ENCODE data around the gene ZIM2.

Gene ZIM2

DNA sequence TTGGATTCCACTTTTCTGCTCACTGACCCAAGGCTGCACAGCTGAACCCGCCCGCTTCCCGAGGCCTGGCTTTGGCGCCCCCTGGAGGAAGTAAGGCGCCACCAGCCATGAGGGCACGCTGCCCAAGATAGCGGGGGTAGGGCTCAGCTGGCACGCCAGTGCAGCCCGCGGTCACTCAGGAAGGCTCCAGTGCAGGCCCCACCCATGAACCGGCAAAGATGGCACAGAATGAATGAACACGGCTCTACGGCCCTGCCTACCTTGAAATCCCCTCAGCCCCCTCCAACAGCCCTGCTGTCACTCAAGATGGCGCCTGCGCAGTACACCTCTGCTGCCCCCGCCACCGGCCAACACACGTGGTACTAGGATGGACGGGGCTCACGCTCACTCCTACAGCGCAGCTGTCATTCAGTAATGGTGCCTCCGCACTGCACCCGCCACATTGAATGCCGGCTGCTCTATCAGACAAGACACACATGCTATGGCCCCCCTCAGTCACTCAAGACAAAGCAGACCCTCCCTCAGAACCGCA, 3.0 kb downstream of the ZIM2 start:
- Histone ChIP-seq H3K27me3 (ENCODE audit: insufficient read depth, low read depth, severe bottlenecking) (no peaks in the 10 kb centered on the region), H3K4me3 (ENCODE audit: low read depth, low read length) (peak overlapping the region; percentile 63), H3K27ac (peak overlapping the region; percentile 65), H3K36me3 (no peaks in the 10 kb centered on the region; the same call in 1 of the 2 replicates), H3K9me3 (ENCODE audit: severe bottlenecking) (peaks cover 9% of the 10 kb centered on the region)
- TF ChIP-seq CTCF (IDR thresholded peaks at IDR 0.05; ENCODE audit: low read depth, low read length) = peak; percentile 74
- peak; percentile 78 for DNase-seq

GRCh38 chr19:56837004-56837403, 3.5 kb downstream of the ZIM2 start:
- Histone ChIP-seq H3K27me3 (ENCODE audit: insufficient read depth, low read depth, severe bottlenecking) (no peaks in the 10 kb centered on the region), H3K36me3 (no peaks in the 10 kb centered on the region; the same call in 1 of the 2 replicates), H3K9me3 (ENCODE audit: severe bottlenecking) (peaks cover 9% of the 10 kb centered on the region), H3K27ac (peak overlapping the region; percentile 65; the same call in 1 of the 2 replicates), H3K4me3 (ENCODE audit: low read depth, low read length) (peak overlapping the region; percentile 63)
- peak; percentile 47 for DNase-seq
- TF ChIP-seq CTCF (IDR thresholded peaks at IDR 0.05; ENCODE audit: low read depth, low read length) = peak; percentile 30; the same call in 1 of the 2 replicates

DNA sequence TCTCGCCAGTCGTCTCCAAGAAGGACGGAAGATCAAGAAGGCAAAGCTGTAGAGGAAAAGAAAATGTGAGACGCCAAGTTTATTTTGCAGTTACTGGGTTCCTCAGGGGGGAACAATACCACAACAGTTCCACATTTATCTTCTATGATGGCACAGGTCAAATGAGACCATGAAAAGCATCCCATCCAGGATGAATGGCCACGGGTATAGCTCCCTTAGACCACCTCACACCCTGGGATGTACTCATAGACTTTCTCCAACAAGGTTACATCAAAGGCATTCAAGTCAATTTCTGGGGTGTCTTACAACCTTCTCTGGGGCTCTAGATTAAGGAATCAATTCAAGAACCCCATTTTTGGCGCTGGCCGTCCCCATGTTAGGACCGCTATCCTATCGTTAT, 4.5 kb downstream of the ZIM2 start:
- TF ChIP-seq CTCF (IDR thresholded peaks at IDR 0.05; ENCODE audit: low read depth, low read length) = no peak
- Histone ChIP-seq H3K36me3 (no peaks in the 10 kb centered on the region; the same call in 1 of the 2 replicates), H3K9me3 (ENCODE audit: severe bottlenecking) (peaks cover 9% of the 10 kb centered on the region), H3K27ac (no peak overlapping the region), H3K27me3 (ENCODE audit: insufficient read depth, low read depth, severe bottlenecking) (no peaks in the 10 kb centered on the region), H3K4me3 (ENCODE audit: low read depth, low read length) (no peak overlapping the region)
- DNase-seq = no peak

- Histone ChIP-seq H3K27me3 (ENCODE audit: insufficient read depth, low read depth, severe bottlenecking) (no peaks in the 10 kb centered on the region), H3K36me3 (no peaks in the 10 kb centered on the region; the same call in 1 of the 2 replicates), H3K4me3 (ENCODE audit: low read depth, low read length) (no peak overlapping the region), H3K27ac (peak overlapping the region; percentile 31; the same call in 1 of the 2 replicates), H3K9me3 (ENCODE audit: severe bottlenecking) (peaks cover 9% of the 10 kb centered on the region)
- DNase-seq = no peak
- no peak for TF ChIP-seq CTCF (IDR thresholded peaks at IDR 0.05; ENCODE audit: low read depth, low read length)
These were observed 5.1 kb downstream of the ZIM2 start for GRCh38 chr19:56835401-56835800.

DNA sequence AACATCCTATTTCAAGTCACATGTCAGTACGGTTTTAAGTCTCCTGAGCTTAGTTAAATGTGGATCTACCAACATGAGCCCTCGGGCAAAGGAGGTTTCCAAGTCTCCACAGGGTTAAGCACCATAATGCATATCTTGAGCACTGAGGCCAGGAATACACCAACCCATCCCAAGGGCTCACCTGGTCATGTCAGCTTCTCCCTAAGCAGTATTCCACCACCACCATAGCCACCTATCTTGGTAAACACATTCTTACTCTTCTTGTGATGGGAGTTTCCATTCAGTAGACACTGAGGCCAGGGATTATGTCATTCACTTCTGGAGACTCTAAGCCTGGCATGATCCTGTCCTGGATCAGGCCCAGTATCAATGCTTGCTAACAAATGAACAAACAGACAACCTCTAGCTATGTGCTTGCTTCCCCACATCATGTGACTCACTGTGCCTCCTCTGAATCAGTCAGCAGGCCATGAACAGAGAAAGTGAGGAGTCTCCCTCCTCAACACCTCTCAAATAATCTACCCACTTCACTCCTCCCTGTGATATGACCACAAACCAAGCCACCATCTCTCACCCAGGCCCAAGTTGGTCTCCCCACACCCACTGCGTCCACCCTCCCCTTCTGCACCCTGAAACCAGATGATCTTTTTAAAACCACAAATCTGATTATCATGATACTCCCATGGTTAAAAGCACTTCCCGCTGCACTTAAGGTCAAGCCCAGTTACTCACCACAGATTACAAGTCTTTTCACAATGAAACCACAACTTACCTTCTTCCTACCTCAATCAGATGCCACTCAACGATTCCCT, 5.8 kb downstream of the ZIM2 start:
- no peak for TF ChIP-seq CTCF (IDR thresholded peaks at IDR 0.05; ENCODE audit: low read depth, low read length)
- Histone ChIP-seq H3K27me3 (ENCODE audit: insufficient read depth, low read depth, severe bottlenecking) (no peaks in the 10 kb centered on the region), H3K36me3 (no peaks in the 10 kb centered on the region; the same call in 1 of the 2 replicates), H3K4me3 (ENCODE audit: low read depth, low read length) (no peak overlapping the region), H3K27ac (peak overlapping the region; percentile 31; the same call in 1 of the 2 replicates), H3K9me3 (ENCODE audit: severe bottlenecking) (peaks cover 4% of the 10 kb centered on the region)
- DNase-seq = peak; percentile 50
